Erythroblast (primary cell): ENCODE measurements around the gene RALB.

Source experiments
- GATA1 ChIP-seq: IDR thresholded peaks from 2 replicates; pipeline ENCODE4 v1.6.1; 2011; ENCODE audit warnings: low read depth, mild to moderate bottlenecking, control low read depth, low read length, moderate library complexity
- POLR2A ChIP-seq: IDR thresholded peaks from 2 replicates; pipeline ENCODE4 v1.6.1; 2011; ENCODE audit warnings: mild to moderate bottlenecking, low read length

DNA sequence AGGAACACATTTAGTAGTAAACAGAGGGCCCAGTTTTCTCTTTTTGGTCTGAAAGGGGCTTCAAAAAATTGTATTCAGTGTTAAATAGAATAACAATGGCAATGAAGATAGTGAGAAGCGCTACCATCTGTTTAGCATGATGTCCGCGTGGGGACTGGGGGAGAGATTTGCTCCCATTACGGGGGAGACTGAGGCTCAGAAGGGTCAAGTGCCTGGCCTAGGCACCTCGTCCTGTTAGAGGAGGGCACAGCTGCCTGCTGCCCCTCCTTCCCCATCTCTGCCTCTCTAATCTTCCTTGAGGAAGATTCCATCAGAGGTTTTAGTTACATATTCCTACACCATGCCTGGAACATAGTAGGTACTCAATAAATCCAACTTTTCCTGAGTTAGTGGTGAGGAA is 19.4 kb upstream of the RALB start:
- TF ChIP-seq POLR2A (no peak), GATA1 (no peak)
